GM18907 (cell line): ENCODE measurements around the gene CORO7.

Experiments used
- ATAC-seq: cut with Tn5 transposase; IDR thresholded peaks from one replicate; pipeline ENCODE4 v1.9.1; 2021; ENCODE audit warnings: mild to moderate bottlenecking, moderate library complexity; ENCODE audit not compliant: unreplicated experiment

CORO7 gene

GRCh38 chr16:4416200-4417032 is at the start of gene CORO7:
CORO7 (minus strand) TSS chr16:4416596; CDS start chr16:4416518, 78 bp downstream.
- peak; percentile 63 for ATAC-seq

- ATAC-seq, result no peak
These were observed 47.2 kb upstream of the CORO7 start for GRCh38 chr16:4463522-4464163.

- ATAC-seq, result no peak
These were observed 45.1 kb upstream of the CORO7 start for GRCh38 chr16:4461250-4462085.

GRCh38 chr16:4460936-4461249 is 44.5 kb upstream of the CORO7 start:
- ATAC-seq, result no peak

GRCh38 chr16:4455951-4456350 is 39.6 kb upstream of the CORO7 start:
- no peak for ATAC-seq

- ATAC-seq, result no peak
These were observed 38.7 kb upstream of the CORO7 start for GRCh38 chr16:4455081-4455480.

GRCh38 chr16:4454623-4455022 is 38.2 kb upstream of the CORO7 start:
- ATAC-seq, result no peak

- no peak for ATAC-seq
These were observed 36.3 kb upstream of the CORO7 start for GRCh38 chr16:4452674-4453073.

GRCh38 chr16:4450931-4451519 is 34.6 kb upstream of the CORO7 start:
- ATAC-seq, result no peak

GRCh38 chr16:4450430-4450829 is 34.0 kb upstream of the CORO7 start:
- ATAC-seq, result no peak

- ATAC-seq, result no peak
These were observed 27.6 kb upstream of the CORO7 start for GRCh38 chr16:4443986-4444385.

- ATAC-seq, result no peak
These were observed 26.9 kb upstream of the CORO7 start for GRCh38 chr16:4443271-4443670.

- ATAC-seq, result no peak
These were observed 26.0 kb upstream of the CORO7 start for GRCh38 chr16:4442371-4442770.

GRCh38 chr16:4437366-4437765 is 21.0 kb upstream of the CORO7 start:
- no peak for ATAC-seq

- no peak for ATAC-seq
These were observed 19.1 kb upstream of the CORO7 start for GRCh38 chr16:4435337-4436067.

GRCh38 chr16:4433914-4434787 is 17.8 kb upstream of the CORO7 start:
- ATAC-seq, result no peak

- ATAC-seq, result no peak
These were observed 16.8 kb upstream of the CORO7 start for GRCh38 chr16:4433228-4433627.

GRCh38 chr16:4431023-4431422 is 14.6 kb upstream of the CORO7 start:
- ATAC-seq, result no peak

- no peak for ATAC-seq
These were observed 12.1 kb upstream of the CORO7 start for GRCh38 chr16:4428500-4428899.
